NCI-H146 (cell line): ENCODE measurements around the gene POU2F3.

ENCODE experiments used
- DNase-seq: peaks from one replicate; lab custom pipeline; 2025; lab: John Stamatoyannopoulos, UW

POU2F3 gene

DNA sequence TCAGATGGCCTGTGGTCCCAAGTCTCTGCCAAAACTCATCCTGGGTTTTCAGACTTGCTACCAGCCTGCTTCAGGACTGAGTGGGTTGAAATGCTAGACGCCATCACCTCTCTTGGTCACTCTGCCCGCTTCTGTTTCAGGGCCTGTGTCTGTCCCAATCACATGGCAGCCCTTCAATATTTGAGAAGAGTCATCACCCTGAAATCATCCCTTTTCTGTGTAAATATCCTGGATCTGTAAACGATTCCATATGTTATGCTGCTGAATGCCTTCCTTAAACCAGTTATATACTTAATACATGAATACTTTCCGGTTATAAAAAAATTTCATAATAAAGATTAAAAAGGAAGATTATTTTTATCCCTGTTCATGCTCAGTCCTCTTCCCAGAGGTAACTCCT is 45.3 kb downstream of the POU2F3 start:
- DNase-seq: no peak

DNA sequence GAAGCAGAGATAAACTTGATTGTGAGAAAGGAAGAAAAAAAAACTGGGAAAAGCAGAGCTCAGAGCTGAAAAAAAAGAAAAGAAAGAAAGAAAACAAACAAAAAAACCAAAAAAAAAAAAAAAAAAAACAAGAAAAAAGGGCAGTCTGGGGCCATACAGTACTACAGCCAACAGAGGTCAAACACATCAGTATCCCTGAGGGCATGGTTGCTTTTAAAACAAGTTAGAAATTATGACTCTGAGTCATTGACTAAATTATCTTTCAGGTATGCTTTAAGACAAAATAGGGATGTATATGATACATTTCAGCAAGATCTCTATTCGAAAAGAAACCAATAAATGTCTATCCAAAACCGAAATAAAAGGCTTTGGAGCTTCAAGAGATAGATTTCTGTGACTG is 48.1 kb downstream of the POU2F3 start:
- DNase-seq: no peak

GRCh38 chr11:120289426-120289825 is 49.5 kb downstream of the POU2F3 start:
- DNase-seq: no peak

DNA sequence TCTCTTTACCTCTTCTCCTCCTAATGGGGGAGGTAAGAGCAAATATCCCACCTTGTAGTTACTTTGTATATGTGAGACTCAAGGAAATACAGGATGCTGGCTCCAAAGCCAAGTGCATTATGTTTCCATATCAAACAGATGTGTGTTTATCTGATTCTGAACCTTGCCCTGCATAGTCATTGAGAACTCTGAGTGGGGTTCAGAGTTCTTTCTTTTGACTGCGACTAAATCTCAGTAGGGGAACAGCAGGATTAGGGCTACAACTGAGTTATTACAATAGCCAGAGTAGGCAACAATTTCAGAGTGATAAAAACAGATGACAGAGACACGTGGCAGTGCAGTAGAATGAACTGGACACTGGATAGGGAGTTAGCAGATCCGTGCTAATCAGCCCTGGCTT is 51.0 kb downstream of the POU2F3 start:
- no peak for DNase-seq

DNA sequence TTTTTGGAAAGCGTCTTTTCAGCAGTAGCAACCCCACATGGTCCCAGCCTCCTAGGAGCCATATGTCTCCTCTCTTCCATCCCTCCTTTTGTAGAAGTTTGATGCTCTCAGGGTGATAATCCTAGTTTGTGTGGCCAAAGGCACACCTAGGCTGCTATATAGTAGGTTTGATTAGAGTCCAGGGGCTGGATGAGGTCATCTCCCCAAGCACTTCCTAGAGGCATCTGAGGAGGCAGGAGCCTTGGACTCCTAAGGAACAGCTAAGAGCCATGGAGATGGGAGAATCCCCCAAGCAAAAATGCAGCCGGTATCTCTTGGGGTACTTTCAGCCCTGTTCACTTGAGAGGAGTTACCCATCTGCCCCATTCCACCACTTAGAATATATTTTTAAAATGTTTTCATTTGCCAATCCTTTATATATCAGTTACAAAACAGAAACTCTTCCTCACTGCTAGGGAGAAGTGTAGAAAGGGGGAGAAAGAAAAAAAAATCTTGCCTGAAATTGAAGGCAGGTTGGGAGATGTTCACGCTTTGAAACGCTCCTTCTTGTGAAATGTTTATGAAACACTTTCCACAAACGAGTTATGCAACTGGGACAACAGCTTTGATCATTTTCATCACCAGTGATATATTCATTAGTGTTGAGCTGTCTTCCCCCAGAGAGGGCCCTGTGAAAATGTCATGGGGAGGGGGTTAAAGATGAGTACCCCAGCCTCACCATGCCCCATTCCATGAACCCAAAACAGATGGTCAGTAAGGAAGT is 53.3 kb downstream of the POU2F3 start:
- no peak for DNase-seq

DNA sequence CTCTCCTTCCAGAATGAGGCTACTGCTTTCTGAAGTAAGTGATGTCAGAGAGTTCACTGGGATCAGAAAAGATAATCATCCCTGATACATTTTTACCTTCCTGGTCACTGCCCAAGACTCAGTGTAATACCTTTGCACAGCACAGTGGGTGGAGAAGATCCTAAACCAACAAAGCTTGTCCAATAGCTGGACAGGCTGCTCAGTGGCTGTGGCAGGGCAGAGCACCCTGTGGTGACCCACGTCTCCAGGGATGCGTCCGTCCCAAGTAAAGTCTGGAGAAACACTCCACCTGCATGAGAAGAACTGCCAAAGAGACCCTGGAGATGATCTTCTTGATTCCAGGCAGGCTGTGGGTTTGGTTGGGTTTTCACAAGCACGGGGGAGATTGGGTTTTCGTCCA is 54.2 kb downstream of the POU2F3 start:
- DNase-seq: no peak

GRCh38 chr11:120295099-120295498 is 55.2 kb downstream of the POU2F3 start:
- no peak for DNase-seq

- no peak for DNase-seq
Observed at GRCh38 chr11:120296554-120296953, 56.6 kb downstream of the POU2F3 start.

DNA sequence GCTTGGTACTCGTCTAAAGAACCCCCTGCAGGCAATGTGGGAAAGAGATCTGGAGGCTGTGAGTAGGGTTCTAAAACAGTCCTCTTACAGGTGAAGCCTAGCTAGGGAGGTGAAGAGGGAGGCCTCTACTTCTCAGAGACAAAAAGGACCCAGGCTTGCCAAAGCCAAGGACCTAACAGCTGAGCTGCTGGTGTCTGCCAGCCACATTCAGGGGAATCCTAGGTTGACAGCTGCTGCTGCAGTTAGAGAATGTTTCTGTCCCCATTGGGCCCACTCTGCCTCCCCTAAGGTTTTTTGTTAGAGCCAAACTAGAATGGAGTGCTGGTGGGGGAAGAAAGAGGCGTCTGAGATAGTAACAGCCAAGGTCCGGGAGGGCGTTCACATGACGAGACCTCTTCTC is 58.5 kb downstream of the POU2F3 start:
- no peak for DNase-seq

- DNase-seq: no peak
Observed at GRCh38 chr11:120302001-120302805, 62.3 kb downstream of the POU2F3 start.

DNA sequence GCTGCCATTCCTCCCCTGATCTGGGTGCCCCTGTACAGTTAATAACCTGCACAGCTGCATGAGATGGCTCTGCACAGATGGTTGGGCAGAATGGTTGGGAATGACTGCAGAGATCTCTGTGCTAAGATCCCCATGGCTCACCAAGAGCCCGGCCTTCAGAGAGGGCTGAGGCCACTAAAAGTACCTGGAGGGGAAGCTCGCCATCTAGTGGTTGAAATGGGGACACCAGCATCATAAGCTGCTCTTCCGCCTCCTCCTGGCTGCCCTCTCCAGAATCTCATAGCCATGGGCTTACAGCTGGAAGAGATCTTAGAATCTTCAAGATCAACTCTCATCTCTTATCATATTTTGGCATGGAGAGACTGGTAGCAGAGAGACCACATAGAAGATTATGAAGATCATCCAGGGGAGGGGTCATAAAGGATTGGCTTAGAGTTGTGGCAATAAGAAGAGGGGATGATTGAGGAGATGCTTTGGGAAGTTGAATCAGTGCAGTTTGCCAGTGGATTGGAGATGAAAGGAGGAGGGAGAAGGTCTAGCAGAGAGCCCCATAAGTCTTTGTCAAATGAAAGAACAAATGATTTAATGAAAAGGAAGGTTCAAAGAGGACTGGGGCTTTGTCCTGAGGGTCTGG is 63.2 kb downstream of the POU2F3 start:
- peak; percentile 67 for DNase-seq

DNA sequence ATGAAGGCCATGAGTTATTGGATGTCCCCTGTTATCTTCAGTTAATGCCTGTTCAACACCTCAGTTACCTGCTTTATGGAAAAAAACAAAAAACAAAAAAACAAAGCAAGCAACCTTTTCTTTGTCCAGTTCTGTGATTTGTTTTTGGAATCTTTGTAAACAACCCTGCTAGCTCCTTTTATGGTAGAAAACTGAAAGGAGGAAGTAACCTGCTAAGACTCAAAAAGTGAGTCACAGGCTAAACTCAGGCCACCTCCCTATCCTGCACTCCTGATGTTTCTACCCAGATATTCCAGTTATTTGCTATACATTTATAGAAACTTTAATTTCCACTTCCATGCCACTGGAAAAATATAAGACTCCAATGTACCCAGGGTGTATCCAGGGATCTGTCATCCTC is 64.6 kb downstream of the POU2F3 start:
- no peak for DNase-seq

DNA sequence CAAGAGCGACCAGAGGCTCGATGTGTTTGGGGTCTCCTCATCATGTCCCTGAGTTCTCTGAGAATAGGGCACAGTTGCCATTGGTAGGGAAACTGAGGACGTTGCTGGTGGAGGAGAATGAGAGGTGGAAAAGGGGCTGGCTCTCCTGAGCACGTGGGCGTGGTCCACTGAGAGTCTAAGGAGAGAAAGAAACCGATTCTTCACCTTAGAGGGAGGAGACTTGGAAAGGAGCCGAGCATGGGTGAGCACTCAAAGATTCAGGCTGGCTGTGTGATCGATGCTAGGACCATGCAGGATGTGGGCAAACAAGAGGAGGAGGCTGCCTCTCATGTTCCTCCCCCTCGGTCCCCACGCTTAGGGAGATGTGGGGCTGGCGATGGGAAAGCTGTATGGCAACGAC is 65.3 kb downstream of the POU2F3 start:
- DNase-seq: no peak

DNA sequence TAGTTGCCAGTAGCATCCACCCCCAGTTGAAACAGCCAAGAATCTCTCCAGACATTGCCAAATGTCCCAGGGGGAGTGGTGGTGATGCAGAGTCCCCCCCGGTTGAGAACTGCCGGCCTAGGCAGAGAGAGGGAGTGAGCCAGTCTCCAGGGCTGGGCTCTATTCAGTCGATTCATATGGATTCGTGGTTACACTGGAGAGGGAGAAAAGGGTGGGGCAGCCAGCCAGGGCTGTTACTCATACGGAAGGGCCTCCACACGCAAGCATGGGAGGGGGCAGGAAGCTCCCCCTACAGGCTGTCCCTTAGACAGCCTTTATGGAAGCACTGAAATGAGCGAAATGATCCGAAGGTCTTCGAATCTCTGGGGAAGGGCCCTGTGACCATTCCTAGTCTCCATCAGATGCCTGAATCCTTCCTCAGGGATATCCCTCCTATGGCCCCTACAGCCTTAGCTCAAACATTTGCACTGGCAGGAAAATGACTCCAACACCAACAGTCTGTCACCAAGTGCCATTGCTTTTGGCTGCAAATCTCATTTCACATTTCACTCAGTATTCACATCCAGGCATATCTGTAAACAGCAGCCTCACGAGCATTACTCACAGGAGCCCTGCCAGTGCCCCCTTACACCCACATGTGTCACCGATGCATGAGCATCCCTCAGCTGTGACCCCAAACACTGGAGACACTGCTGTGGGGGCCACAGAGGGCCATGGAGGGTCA is 66.7 kb downstream of the POU2F3 start:
- DNase-seq: no peak

DNA sequence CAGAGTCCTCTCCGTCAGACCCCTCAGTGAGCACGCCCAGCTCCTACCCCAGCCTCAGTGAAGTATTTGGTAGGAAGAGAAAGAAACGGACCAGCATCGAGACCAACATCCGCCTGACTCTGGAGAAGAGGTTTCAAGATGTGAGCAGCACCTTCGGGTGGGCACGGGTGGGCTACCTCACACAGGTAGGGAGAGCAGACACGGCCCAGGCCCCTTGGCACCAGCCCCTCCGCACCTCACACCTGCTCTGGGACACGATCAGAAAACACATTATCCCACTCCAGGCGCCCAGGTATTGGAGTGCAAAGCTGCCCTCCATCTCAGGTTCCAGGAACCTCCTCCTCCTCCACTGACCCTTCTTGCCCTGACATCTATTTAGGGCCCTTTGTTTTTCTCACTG is 67.5 kb downstream of the POU2F3 start:
- DNase-seq: no peak

GRCh38 chr11:120308081-120308480 is 68.1 kb downstream of the POU2F3 start:
- no peak for DNase-seq

GRCh38 chr11:120310870-120311269 is 70.9 kb downstream of the POU2F3 start:
- no peak for DNase-seq

DNA sequence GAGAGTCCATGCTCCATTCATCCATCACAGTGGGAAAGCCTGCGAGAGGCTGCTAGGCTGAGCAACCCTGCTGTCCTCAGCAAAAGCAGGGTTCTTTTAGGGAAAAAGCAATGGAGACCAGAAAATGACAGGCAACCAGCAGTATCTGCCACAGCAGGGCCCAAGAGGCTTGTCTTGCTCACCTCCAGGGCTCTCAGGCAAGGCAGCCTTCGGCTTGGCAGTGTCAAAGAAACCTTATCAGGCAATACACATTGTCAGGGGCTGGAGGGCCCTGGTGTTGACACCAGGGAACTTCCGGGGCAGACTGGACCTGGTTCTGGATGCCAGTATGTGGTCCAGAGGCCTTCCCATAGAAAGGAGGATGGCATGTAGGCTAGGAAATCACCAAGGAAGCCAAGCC is 74.9 kb downstream of the POU2F3 start:
- DNase-seq: no peak

- DNase-seq: no peak
Observed at GRCh38 chr11:120316880-120317688, 77.1 kb downstream of the POU2F3 start.

DNA sequence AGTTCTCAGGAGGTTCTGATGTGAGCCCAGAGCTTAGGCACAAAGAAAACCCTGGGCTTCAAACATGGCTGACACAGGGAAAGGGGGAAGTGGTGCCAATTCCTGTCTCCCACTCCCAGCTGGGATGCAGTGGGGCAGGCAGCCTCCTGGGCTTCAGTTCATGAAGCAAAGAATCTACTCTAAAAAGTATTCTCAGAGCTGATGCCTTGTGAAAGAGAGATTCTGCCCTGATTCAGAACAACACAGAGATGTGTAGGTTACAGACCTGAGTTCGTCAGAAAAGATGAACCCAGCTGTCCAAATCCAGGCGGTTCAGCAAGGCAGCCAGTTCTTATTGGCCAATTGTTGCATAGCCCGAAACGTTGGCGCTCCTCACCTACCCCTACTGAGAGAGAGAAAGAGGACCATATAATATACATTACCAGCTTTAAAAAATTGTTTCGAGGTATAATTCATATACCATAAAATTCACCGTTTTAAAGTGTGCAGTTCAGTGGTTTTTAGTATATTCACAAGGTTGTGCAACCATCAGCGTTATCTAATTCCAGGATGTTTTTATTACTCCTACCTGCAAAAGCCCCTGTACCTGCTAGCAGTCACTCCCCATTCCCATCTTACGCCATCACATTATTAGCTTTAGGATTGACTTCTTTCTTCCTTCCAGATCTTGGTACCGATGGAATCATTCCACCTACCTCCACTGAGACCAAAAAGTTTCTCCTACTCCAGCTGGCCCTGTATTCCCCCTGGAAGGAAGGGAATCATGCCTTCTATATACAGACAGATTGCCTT is 77.9 kb downstream of the POU2F3 start:
- no peak for DNase-seq

- no peak for DNase-seq
Observed at GRCh38 chr11:120318906-120319305, 79.0 kb downstream of the POU2F3 start.
